NCI-H82 treated with DMSO at 0.1 percent for 48 hours (cell line): Measurements from ENCODE around the gene DNM3.

Experiments used
- DNase-seq: peaks from one replicate; lab custom pipeline; 2025; ENCODE audit not compliant: unreplicated experiment; lab: John Stamatoyannopoulos, UW

DNM3 gene

GRCh38 chr1:172382406-172382805, 541.1 kb downstream of the DNM3 start:
- no peak for DNase-seq

- no peak for DNase-seq
These were observed 541.7 kb downstream of the DNM3 start for GRCh38 chr1:172382990-172383389.

- no peak for DNase-seq
These were observed 542.2 kb downstream of the DNM3 start for GRCh38 chr1:172383536-172383935.

GRCh38 chr1:172384656-172385055, 543.4 kb downstream of the DNM3 start:
- DNase-seq = no peak

GRCh38 chr1:172386046-172386445, 544.7 kb downstream of the DNM3 start:
- DNase-seq = no peak

GRCh38 chr1:172388490-172388889, 547.2 kb downstream of the DNM3 start:
- DNase-seq = no peak

- no peak for DNase-seq
These were observed 549.0 kb downstream of the DNM3 start for GRCh38 chr1:172390301-172390682.

- DNase-seq = no peak
These were observed 549.6 kb downstream of the DNM3 start for GRCh38 chr1:172390683-172391551.

GRCh38 chr1:172391976-172392375, 550.7 kb downstream of the DNM3 start:
- DNase-seq = no peak

GRCh38 chr1:172393354-172393753, 552.1 kb downstream of the DNM3 start:
- no peak for DNase-seq

- DNase-seq = no peak
These were observed 552.9 kb downstream of the DNM3 start for GRCh38 chr1:172394141-172394751.

GRCh38 chr1:172394811-172395210, 553.5 kb downstream of the DNM3 start:
- DNase-seq = no peak

GRCh38 chr1:172395576-172395975, 554.3 kb downstream of the DNM3 start:
- no peak for DNase-seq

- DNase-seq = no peak
These were observed 555.9 kb downstream of the DNM3 start for GRCh38 chr1:172397221-172397620.

- no peak for DNase-seq
These were observed 556.3 kb downstream of the DNM3 start for GRCh38 chr1:172397633-172398032.

- no peak for DNase-seq
These were observed 556.9 kb downstream of the DNM3 start for GRCh38 chr1:172398193-172398592.

GRCh38 chr1:172398970-172399755, 557.9 kb downstream of the DNM3 start:
- DNase-seq = peak; percentile 24

GRCh38 chr1:172399756-172400721, 558.7 kb downstream of the DNM3 start:
- DNase-seq = no peak

GRCh38 chr1:172400722-172401105, 559.4 kb downstream of the DNM3 start:
- DNase-seq = no peak

- DNase-seq = no peak
These were observed 560.2 kb downstream of the DNM3 start for GRCh38 chr1:172401477-172401876.

GRCh38 chr1:172401892-172402291, 560.6 kb downstream of the DNM3 start:
- DNase-seq = no peak
